HG02884 (cell line): ENCODE data around the gene GSK3A.

Source experiments
- ATAC-seq: cut with Tn5 transposase; IDR thresholded peaks from one replicate; pipeline ENCODE4 v1.9.1; 2021; ENCODE audit warnings: mild to moderate bottlenecking, moderate library complexity; ENCODE audit not compliant: unreplicated experiment

GSK3A gene

DNA sequence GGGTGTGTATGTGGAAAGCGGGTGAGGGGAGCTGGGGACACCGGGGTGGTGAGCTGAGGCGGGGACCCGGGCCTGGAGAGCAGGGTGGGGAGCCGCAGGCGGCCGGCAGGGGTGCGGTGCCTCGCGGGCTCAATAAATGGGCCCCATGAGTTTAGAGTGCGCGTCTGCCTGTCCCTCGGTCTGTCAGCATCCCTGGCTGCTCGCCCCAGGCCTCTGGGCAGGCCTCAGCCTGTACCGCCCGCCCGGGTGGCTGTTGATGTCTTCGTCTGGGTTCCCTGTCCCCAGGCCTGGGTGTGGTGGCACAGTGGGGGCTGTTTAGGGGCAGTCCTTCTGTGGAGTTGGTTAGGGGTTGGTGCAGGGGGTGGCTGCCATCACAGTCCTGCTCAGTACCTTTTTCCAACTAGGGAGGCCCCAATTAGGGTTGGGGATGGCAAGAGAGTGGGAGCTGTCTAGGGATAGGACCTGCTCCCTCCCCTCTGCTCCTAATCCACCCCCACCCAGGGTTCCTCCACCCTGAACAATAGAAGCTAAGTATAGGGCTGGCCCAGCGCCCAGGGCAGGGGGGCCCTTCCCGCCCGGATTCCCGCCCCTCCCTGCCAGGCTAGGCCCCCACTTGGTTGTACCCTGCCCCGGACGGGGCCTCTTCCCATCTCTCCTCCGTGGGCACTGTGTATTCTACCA, 38.9 kb upstream of the GSK3A start:
- no peak for ATAC-seq

DNA sequence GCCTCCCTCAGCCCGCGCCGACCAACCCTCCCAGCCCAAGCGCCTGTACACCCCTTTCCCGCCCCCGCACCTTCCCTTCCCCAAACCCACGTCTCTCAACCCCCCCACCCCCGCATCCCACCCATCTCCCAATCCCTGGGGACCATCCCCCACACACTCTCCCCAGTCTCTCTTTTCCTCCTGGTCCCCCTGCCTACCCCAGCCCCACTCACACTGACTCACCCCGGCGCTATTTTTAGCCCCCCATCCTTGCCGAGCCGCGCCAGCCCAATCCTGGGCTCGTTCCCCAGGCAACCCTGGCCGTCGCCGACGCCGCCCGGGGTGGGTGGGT, 38.4 kb upstream of the GSK3A start:
- no peak for ATAC-seq

DNA sequence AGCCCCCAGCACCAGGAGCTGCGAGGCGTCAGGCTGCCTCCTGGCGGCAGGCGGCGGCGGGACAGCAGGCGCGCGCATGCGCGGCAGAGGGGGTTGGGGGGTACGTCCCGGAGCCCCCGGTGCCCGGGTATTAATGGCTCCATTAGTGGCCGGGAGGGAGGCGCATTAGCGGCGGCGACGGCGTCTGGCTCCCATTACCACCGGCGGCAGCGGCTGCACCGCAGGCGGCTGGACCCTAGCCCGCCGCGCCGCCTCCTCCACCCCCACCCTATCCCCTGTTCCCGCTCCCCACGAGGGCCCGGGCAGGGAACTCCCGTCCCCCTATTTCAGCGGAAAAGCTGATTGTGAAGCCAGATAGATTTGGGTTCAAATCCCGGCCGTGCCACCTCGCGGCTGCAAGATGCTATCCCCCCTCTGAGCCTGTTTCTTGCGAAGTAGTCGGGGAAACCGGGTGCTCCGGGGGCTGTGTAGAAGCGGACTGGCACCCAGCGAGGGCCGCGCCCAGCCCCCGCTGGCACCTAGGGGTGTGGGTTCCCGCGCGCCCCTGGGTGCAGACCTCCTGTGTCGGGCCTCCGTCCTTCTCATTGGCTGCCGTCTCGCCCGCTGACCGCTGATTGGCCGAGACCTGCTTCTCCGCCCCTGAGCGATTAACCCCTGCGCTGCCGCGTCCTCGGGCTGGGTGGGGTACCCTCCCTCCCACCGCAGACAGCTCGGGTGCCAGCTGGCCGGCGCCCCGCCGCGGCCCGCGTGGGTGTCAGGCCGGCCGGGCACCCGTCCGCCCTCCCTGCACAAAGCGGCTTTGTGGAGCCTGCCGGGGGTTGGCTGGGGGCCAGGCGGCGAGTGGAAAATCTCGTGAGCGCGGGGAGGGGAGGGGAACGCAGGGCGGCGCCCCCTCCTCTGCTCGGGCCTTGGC, 37.8 kb upstream of the GSK3A start:
- ATAC-seq: no peak

DNA sequence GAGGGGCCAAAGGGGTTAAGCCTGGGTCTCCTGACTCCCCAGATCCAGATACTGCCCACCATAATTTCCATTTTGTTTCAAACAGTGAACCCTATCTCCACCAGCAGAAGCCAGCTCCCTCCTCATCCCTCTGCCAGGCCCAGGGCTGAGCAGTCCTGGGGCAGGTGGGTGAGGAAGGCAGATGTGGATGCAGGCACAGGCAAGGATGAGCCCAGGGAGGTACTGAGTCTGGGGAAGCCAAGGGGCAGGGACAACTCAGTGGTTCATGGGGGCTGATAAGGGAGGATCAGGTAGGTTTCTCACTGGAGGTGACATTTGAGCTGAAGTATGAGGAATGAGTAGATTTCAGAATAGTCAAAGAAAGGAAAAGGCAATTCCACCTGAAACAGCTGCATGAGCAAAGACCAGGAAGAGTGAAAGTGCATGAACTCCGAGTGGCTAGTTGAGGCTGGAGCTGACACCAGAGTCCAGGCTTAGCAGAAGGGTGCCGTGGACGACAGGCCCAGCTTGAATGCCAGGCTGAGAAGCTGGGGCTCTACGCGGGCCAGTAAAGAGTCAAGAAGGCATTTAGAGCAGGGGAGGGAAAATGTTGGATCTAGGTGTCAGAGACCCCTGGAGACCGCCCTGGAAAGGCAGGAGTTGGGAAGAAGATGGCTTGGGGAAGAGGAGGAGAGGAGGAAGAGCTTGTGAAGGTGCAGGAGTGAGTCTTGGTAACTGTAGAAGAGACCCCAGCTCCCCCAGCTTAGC, 36.9 kb upstream of the GSK3A start:
- ATAC-seq: no peak

DNA sequence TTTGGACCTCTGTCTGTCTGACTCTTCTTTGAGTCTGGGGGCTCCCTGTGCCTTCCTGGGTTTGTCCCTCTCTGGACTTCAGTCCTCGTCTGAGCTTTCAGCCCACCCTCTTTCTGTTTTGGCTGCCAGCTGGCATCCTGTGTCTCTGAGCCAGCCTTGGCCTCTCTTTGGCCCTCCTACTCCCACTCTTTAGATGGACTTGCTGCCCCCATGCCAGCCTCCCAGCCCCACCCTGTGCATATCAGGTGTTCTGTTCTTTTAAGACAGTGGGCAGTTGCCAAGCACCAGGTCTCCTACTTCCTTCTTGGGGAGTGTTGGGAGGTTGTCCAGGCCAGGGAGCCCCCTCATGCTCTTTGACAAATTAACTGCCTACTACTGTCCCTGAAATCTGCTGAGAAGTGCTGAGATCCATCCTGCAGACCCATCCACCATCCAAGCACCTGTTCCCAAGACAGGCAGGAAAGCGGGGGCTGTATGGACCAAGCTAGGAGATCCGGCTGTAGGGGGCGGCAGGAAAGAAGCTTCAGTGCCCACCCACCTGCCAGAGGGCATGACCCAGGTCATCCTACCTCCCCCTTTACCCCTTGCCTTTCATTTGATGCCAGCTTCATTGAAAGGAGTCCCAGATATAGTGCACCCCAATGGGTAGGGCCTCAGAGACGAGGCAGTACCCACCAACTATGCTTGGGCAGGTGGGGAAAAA, 36.2 kb upstream of the GSK3A start:
- ATAC-seq: no peak

DNA sequence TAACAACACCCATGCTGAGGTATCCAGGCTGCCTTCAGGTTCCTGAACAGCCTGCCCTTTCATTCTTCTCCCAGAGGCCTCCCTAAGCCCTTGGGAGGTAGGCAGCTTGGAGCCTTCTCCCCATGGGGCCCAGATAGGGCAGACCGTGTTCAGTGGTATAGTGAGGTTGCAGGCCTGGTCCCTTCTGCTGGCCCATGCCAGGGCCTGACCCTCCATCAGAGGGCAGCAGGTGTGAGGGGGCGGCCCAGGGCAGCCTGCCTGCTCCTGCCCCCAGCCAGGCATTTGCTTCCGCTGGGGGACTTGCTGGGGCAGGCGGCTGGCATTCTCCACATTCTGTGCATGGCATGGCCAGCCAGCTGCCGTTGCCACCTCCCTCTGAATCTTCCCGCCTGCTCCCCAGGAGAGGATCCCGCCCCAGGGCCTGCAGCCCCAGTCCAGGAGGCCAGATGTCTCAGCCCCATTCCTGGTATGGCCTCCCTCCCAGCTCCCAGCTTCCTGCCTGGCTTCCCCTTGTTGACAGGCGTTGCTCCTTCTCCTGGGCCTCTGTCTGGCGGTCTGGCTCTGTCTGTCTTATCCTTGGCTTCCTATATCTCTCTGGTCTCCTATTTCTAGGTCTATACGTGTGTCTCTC, 35.5 kb upstream of the GSK3A start:
- ATAC-seq: no peak

DNA sequence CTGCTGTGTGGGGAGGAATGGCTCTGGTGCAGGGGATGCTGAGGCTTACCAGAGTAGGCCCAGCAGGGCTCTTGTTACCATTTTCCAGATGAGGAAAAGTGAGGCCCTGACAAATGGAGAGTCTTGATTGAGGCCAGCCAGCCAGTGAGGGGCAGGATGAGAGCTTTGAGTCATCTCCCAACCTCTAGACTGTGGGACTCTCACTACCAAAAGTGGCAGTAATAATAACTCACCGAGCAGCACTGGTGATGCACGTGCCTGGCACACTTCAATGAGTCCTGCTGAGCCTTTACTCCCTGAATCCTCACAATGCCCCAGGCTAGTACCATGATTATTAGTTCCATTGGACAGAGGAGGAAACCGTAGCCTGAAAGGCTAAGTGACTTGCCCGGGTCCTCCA, 34.4 kb upstream of the GSK3A start:
- no peak for ATAC-seq

DNA sequence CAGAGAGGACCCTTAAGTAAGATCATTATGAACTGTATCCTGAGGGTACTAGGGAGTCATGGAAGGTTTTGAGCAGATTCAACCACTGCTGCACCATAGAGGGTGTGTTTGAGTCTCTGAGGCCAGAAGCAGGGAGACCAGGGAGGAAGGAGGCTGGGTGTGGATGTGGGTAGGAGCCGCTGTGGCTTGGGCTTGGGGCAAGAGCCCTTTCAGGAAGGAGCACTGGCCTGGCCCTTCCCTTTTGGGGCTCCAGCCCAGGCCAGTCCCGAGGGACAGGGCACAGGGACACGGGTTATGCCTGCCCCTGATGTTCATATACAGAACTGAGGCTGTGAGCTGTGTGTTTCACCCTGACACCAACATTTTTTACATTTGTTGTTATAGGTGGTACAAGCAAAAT, 33.9 kb upstream of the GSK3A start:
- no peak for ATAC-seq

DNA sequence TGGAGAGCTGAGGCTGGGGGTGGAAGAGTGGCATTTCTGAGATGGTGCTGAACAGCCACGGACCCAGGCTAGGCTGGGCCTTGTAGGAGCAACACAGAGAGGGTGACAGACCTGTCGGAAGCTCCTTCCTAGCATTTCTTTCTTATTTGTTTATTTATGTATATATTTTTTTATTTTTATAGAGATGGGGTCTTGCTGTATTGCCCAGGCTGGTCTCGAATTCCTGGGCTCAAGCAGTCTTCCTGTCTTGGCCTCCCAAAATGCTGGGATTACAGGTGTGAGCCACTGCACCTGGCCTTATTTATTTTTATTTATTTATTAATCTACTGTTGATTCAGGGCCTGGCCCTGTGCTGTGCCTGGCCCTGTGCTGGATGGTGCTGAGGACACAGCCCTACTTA, 33.1 kb upstream of the GSK3A start:
- ATAC-seq: no peak

DNA sequence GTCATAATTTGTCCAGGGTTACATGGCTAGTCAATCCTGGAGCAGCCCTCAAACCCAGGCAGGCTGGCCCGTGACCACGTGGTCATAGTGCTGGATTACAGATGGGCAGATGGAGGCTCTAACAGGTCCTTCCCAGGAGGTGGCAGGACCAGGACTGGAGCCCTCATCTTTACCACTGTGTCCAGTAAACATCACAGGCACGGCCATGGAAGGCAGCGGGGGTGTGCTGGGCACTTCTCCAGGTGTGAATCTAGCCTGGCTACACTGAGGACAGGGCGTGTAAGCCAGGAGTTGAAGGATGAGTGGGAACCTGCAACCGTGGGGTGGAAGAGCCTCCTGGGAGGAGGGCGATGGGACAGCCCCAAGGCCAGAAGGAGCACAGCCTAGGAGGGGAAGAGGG, 32.7 kb upstream of the GSK3A start:
- ATAC-seq: no peak

DNA sequence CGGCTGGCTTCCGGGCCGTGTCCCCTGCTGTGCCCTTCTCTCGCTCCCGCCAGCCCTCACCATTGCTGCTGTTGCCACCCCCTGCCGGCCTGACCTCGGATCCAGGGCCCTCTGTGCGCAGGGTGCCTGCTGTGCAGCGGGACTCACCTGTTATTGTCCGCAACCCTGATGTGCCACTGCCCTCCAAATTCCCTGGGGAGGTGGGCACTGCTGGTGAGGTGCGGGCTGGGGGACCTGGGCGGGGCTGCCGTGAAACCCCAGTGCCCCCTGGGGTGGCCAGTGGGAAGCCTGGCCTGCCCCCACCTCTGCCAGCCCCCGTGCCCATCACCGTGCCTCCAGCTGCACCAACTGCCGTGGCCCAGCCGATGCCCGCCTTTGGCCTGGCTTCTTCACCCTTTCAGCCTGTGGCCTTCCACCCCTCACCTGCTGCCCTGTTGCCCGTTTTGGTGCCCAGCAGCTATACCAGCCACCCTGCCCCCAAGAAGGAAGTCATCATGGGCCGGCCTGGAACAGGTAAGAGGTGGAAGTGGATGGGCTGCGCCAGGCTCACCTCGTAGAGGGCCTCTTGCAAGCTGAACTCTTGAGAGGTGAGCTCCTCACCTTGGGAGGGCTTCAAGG, 31.8 kb upstream of the GSK3A start:
- ATAC-seq: no peak

DNA sequence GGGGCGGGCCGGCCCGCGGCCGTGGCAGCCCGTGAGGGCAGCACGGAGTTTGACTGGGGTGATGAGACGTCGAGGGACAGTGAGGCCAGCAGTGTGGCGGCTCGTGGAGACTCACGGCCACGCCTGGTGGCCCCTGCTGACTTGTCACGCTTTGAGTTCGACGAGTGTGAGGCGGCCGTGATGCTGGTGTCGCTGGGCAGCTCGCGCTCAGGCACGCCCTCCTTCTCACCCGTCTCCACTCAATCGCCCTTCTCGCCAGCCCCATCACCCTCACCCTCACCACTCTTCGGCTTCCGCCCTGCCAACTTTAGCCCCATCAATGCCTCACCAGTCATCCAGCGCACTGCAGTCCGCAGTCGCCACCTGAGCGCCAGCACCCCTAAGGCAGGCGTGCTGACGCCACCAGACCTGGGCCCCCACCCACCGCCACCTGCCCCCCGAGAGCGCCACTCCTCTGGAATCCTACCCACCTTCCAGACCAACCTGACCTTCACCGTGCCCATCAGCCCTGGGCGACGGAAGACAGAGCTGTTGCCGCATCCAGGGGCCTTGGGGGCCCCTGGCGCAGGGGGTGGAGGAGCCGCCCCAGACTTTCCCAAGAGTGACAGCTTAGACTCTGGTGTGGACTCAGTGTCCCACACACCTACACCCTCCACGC, 31.1 kb upstream of the GSK3A start:
- ATAC-seq: no peak

DNA sequence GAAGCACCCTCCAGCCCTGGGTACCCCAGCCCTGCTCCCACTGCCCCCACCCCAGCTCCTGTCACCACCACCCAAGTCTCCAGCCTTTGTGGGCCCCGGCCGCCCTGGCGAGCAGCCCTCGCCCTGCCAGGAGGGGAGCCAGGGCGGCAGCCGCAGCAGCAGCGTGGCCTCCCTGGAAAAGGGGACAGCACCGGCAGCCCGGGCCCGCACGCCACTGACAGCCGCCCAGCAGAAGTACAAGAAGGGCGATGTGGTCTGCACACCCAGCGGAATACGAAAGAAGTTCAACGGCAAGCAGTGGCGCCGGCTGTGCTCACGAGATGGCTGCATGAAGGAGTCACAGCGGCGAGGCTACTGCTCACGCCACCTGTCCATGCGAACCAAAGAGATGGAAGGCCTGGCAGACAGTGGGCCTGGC, 30.6 kb upstream of the GSK3A start:
- ATAC-seq: no peak

DNA sequence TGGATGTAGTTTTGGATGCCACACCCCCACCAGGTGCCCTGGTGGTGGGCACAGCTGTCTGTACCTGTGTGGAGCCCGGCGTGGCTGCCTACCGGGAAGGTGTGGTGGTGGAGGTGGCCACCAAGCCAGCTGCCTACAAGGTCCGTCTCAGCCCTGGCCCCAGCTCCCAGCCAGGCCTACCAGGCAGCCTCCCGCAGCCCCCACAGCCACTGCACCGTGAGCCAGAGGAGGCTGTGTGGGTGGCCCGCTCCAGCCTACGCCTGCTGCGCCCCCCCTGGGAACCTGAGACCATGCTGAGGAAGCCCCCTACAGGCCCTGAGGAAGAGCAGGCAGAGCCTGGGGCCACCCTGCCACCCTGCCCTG, 30.1 kb upstream of the GSK3A start:
- ATAC-seq: no peak

DNA sequence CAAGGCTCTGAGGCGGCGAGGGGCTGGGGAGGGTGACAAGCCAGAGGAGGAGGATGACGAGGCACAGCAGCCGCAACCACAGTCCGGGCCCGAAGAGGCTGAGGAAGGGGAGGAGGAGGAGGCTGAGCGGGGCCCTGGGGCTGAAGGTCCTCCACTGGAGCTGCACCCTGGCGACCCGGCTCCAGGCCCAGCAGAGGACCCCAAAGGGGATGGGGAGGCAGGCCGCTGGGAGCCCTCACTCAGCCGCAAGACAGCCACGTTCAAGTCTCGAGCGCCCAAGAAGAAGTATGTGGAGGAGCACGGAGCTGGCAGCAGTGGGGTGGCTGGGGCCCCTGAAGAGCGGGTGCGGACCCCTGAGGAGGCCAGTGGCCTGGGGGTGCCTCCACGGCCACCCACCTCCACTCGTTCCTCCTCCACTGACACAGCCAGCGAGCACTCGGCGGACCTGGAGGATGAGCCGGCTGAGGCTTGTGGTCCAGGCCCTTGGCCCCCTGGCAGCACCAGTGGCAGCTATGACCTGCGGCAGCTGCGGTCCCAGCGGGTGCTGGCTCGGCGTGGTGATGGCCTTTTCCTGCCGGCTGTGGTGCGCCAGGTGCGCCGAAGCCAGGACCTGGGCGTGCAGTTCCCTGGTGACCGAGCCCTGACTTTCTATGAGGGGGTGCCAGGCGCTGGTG, 29.6 kb upstream of the GSK3A start:
- no peak for ATAC-seq

DNA sequence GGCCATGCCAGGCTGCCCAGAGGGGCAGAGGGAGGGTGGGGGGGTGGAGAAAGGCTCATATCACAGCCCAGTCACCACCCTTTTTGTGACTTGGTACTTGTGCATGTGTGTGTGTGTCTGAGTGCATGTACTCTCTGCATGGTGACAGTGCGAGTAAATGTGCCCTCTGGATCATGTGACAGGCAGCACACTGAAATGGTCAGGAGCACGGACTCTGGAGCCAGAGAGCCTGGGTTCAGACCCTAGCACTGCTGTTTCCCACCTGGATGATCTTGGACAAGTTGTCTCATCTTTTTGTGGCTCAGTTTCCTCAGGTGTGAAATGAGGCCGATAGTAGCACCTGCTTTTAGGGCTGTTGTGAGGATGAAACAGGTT, 28.6 kb upstream of the GSK3A start:
- ATAC-seq: no peak

DNA sequence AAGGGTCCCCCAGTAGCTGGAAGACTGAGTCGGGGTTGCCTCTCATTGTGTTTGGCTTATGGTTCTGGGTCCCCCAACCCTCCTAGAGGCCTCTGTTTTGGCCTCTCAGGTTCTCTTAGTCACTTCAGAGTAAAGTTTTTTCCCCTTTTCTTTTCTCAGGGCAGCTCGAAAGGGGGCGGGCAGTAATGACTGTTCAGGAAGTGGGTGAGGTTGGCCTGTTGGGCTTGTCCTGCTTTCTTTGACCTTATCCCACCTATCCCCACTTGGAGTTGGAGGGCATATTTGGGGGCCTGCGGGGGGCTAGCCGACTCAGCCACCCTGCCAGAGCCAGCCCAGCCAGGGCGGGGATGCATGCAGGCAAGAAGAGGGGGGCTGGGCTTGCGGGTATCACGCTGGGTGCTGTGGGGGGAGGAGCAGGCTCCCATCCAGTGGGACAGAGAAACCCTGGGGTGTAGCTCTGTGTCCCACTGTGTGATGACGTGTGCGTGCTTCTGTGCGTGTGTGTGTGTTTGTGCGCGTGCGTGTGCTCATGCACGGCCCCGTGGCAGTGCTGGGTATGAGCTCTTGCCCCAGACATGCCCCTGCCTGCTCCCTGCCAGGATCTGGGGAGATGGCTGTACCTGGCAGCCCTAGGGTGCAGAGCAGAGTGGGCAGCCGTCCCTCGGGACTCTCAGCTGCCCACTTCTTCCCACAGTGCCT, 28.1 kb upstream of the GSK3A start:
- no peak for ATAC-seq

DNA sequence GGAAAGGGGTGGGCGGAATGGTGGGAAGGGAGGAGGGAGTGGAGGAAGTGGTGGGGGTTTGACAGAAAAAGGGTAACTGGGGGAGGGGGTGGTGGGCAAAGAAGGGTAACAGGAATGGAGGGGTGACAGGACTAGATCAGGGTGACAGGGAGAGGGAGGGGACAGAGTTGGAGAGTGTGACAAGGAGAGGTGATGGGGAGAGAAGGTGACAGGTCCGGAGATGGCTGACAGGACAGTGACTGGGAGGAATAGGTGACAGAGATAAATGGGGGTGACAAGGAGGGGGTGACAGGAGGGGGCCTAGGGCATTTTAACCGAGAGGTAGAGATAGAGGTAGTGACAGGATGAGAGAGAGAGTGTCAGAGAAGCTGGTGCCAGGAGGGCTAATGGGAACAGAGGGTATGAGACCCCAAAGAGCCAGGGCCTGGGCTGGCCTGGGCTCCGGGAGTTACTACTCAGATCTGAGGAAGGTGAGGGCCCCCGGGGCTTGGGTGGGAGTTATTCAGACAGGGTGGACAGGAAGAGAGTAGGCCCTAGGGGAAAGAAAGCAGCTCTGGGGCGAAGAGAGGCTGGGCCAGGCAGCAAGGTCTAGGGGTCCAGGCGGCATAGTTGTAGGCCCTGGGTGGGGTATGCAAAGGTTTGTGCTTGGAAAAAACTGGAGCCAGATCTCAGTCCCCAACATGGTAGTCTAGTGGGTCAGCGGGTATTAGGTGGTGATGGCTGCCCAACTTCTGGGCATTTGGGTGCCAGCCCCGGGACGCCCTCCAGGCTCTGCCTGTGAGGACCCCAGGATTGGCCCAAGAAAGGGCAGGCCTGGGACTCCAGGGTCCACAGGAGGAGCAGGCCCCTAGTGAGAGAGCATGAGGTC, 27.3 kb upstream of the GSK3A start:
- no peak for ATAC-seq
